Cardiac muscle cell (in vitro differentiated cells and primary cell): ENCODE measurements around the gene CYP3A4. TPM values are rescaled to one million over a fixed set of nuclear protein-coding genes. Genes with fewer than 3 reads are reported as not detected.

Experiments used
- DNase-seq, 2 donors: peaks; one replicate each; pipeline versions ENCODE4 v3.0.0 to v3.0.0-alpha.2; 2010 to 2017; ENCODE audit warnings: low read depth in 1 of 2, low spot score in 1 of 2
- H3K27ac ChIP-seq: fragments of 200-600 bp; sonication (generic); 2 replicates; pipeline ENCODE4 v1.5.1; 2016
- H3K27me3 ChIP-seq: fragments of 200-600 bp; sonication (generic); 2 replicates; pipeline ENCODE4 v1.6.0; 2016; ENCODE audit warnings: control low read depth
- H3K36me3 ChIP-seq: fragments of 200-600 bp; sonication (generic); 2 replicates; pipeline ENCODE4 v1.5.1; 2016; ENCODE audit warnings: control low read depth
- H3K4me1 ChIP-seq: fragments of 200-600 bp; sonication (generic); 2 replicates; pipeline ENCODE4 v1.8.1; 2017; ENCODE audit warnings: low read depth, mild to moderate bottlenecking, mixed run types
- H3K4me3 ChIP-seq: fragments of 200-600 bp; sonication (generic); 2 replicates; pipeline ENCODE4 v1.5.1; 2016; ENCODE audit warnings: mild to moderate bottlenecking
- H3K9me3 ChIP-seq: fragments of 200-600 bp; sonication (generic); 2 replicates; pipeline ENCODE4 v1.5.1; 2017; ENCODE audit warnings: low read depth, mild to moderate bottlenecking, control low read depth
- polyA plus RNA-seq: library from polyadenylated mRNA; unstranded; fragments of >200 nt; fragmentation: Nextera tagmentation; extraction: Ambion mirVana; gene quantifications from 2 replicates; pipeline ENCODE4 v1.2.1, GENCODE V29; 2016
- total RNA-seq: library from RNA; depleted of rRNA; stranded (reverse); fragments of >200 nt; gene quantifications from 2 replicates; pipeline ENCODE4 v1.2.3, GENCODE V29; 2016
- TF ChIP-seq, protein P1 (sequence below): IDR thresholded peaks from 2 replicates; pipeline ENCODE4 v1.5.1; 2012; ENCODE audit warnings: low read depth, mild to moderate bottlenecking, low read length

CYP3A4 gene
- total and polyA plus RNA-seq, 2 experiments from 2014 or later, result not detected

- TF ChIP-seq, protein P1, sequence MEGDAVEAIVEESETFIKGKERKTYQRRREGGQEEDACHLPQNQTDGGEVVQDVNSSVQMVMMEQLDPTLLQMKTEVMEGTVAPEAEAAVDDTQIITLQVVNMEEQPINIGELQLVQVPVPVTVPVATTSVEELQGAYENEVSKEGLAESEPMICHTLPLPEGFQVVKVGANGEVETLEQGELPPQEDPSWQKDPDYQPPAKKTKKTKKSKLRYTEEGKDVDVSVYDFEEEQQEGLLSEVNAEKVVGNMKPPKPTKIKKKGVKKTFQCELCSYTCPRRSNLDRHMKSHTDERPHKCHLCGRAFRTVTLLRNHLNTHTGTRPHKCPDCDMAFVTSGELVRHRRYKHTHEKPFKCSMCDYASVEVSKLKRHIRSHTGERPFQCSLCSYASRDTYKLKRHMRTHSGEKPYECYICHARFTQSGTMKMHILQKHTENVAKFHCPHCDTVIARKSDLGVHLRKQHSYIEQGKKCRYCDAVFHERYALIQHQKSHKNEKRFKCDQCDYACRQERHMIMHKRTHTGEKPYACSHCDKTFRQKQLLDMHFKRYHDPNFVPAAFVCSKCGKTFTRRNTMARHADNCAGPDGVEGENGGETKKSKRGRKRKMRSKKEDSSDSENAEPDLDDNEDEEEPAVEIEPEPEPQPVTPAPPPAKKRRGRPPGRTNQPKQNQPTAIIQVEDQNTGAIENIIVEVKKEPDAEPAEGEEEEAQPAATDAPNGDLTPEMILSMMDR, result no peak
- Histone ChIP-seq H3K27ac (no peak overlapping the region), H3K4me3 (no peak overlapping the region), H3K9me3 (no peaks in the 10 kb centered on the region), H3K4me1 (no peaks in the 10 kb centered on the region), H3K27me3 (no peaks in the 10 kb centered on the region), H3K36me3 (no peaks in the 10 kb centered on the region)
- DNase-seq, result no peak
Measured at GRCh38 chr7:99713995-99714570, 69.9 kb downstream of the CYP3A4 start.

GRCh38 chr7:99709838-99710578 is 74.0 kb downstream of the CYP3A4 start:
- Histone ChIP-seq H3K36me3 (no peaks in the 10 kb centered on the region), H3K4me3 (no peak overlapping the region), H3K9me3 (no peaks in the 10 kb centered on the region), H3K4me1 (no peaks in the 10 kb centered on the region), H3K27me3 (no peaks in the 10 kb centered on the region), H3K27ac (no peak overlapping the region)
- DNase-seq, result no peak
- TF ChIP-seq, protein P1, result no peak

GRCh38 chr7:99709260-99709659 is 74.7 kb downstream of the CYP3A4 start:
- no peaks in the 10 kb centered on the region for H3K36me3 ChIP-seq
- no peak for DNase-seq
- H3K4me1 ChIP-seq, result no peaks in the 10 kb centered on the region
- H3K9me3 ChIP-seq, result no peaks in the 10 kb centered on the region
- H3K4me3 ChIP-seq, result no peak overlapping the region
- H3K27ac ChIP-seq, result no peak overlapping the region
- TF ChIP-seq, protein P1, result no peak
- H3K27me3 ChIP-seq, result no peaks in the 10 kb centered on the region

DNA sequence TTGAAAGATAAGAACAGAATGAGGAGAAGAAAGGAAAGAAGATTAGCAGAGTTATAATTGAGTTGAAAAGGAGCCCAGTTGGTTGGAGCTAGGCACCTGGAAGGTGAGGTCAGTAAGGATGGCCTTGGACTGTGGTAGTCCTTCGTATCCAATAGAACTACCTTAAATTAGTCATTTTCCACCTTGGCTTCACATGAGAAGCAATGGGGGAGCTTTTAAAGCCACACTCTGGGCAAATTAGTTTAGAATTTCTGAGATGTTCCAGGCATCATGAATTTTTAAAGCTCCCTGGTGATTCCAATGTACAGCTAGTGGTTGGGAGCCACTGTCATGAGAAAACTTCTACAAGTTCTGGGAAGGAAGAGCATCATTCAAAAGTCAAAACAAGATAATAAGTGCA is 76.9 kb downstream of the CYP3A4 start:
- H3K4me1 ChIP-seq, result no peaks in the 10 kb centered on the region
- H3K27ac ChIP-seq, result no peak overlapping the region
- H3K9me3 ChIP-seq, result no peaks in the 10 kb centered on the region
- no peaks in the 10 kb centered on the region for H3K36me3 ChIP-seq
- H3K4me3 ChIP-seq, result no peak overlapping the region
- no peaks in the 10 kb centered on the region for H3K27me3 ChIP-seq
- peak in 1 of 2 donors; percentile 13 for DNase-seq
- TF ChIP-seq, protein P1, result no peak

Other genes with a start within 250 kb of the CYP3A4 start
- 6.1 and 8.0 TPM in 2 replicates for gene FAM200A, start 232.1 kb downstream of the CYP3A4 start, total RNA-seq
- 11.1 and 11.9 TPM in 2 replicates for gene FAM200A, start 232.1 kb downstream of the CYP3A4 start, polyA plus RNA-seq
- 118 and 120 TPM in 2 replicates for gene ZNF655, start 225.5 kb downstream of the CYP3A4 start, total RNA-seq
- 45.9 and 48.3 TPM in 2 replicates for gene ZNF655, start 225.5 kb downstream of the CYP3A4 start, polyA plus RNA-seq
- gene TMEM225B, start 185.9 kb downstream of the CYP3A4 start, total RNA-seq, result 0.81 and 2.3 TPM in 2 replicates
- 0.17 and 6.3 TPM in 2 replicates for gene TMEM225B, start 185.9 kb downstream of the CYP3A4 start, polyA plus RNA-seq
- gene ZSCAN25, start 167.2 kb downstream of the CYP3A4 start, total RNA-seq, result 14.0 and 22.8 TPM in 2 replicates
- 9.7 and 13.8 TPM in 2 replicates for gene ZSCAN25, start 167.2 kb downstream of the CYP3A4 start, polyA plus RNA-seq
- 0.24 and 4.8 TPM in 2 replicates for gene CYP3A5, start 104.2 kb downstream of the CYP3A4 start, total RNA-seq
- gene CYP3A5, start 104.2 kb downstream of the CYP3A4 start, polyA plus RNA-seq, result 0.81 and 0.95 TPM in 2 replicates
- not detected in 2 replicates for gene CYP3A7, start 49.0 kb downstream of the CYP3A4 start, total RNA-seq
- 0.14 and 0.51 TPM in 2 replicates for gene CYP3A7, start 49.0 kb downstream of the CYP3A4 start, polyA plus RNA-seq
- gene CYP3A43, start 43.8 kb upstream of the CYP3A4 start, total RNA-seq, result 0.07 TPM in 1 of 2 replicates, not detected in the other
- gene CYP3A43, start 43.8 kb upstream of the CYP3A4 start, polyA plus RNA-seq, result 0.22 and 0.42 TPM in 2 replicates
- gene OR2AE1, start 92.8 kb upstream of the CYP3A4 start, total RNA-seq, result not detected in 2 replicates
- not detected in 2 replicates for gene OR2AE1, start 92.8 kb upstream of the CYP3A4 start, polyA plus RNA-seq
- 3.1 and 6.0 TPM in 2 replicates for gene TRIM4, start 135.3 kb upstream of the CYP3A4 start, total RNA-seq
- gene TRIM4, start 135.3 kb upstream of the CYP3A4 start, polyA plus RNA-seq, result 4.0 and 4.2 TPM in 2 replicates
- not detected in 2 replicates for gene GJC3, start 145.4 kb upstream of the CYP3A4 start, total RNA-seq
- not detected in 2 replicates for gene GJC3, start 145.4 kb upstream of the CYP3A4 start, polyA plus RNA-seq
- gene AZGP1, start 191.8 kb upstream of the CYP3A4 start, total RNA-seq, result 0.39 TPM in 1 of 2 replicates, not detected in the other
- gene AZGP1, start 191.8 kb upstream of the CYP3A4 start, polyA plus RNA-seq, result not detected in 2 replicates
- gene ZKSCAN1, start 231.4 kb upstream of the CYP3A4 start, total RNA-seq, result 17.4 and 33.7 TPM in 2 replicates
- 22.3 and 38.1 TPM in 2 replicates for gene ZKSCAN1, start 231.4 kb upstream of the CYP3A4 start, polyA plus RNA-seq